H1 (cell line): Measurements from ENCODE around the gene AKAP4. TPM values are rescaled to one million over a fixed set of nuclear protein-coding genes. Genes with fewer than 3 reads are reported as not detected.

Experiments
- BRCA1 ChIP-seq: IDR thresholded peaks from 2 replicates; pipeline ENCODE4 v1.6.1; 2012; ENCODE audit warnings: low read depth, low read length, improper control_type of control experiment
- EZH2 ChIP-seq: fragments of 200-600 bp; sonication (generic); IDR thresholded peaks from 2 replicates; pipeline ENCODE4 v1.7.1; 2012; ENCODE audit warnings: low read depth, mild to moderate bottlenecking, moderate library complexity, low read length, inconsistent platforms; ENCODE audit not compliant: severe bottlenecking
- GTF2F1 ChIP-seq: IDR thresholded peaks from 2 replicates; pipeline ENCODE4 v1.6.1; 2012; ENCODE audit warnings: low read depth, low read length, improper control_type of control experiment, borderline replicate concordance
- RBBP5 ChIP-seq: IDR thresholded peaks from 2 replicates; pipeline ENCODE4 v1.7.1; 2012; ENCODE audit warnings: low read depth, mild to moderate bottlenecking, inconsistent platforms, low read length, moderate library complexity, borderline replicate concordance
- TBP ChIP-seq: IDR thresholded peaks from 2 replicates; pipeline ENCODE4 v1.6.1; 2011; ENCODE audit warnings: low read depth, low read length, improper control_type of control experiment
- polyA plus RNA-seq, 7 experiments: library from polyadenylated mRNA; depleted of rRNA in 3 of 7; stranded (reverse) in 5 of 7; unstranded in 2 of 7; fragments of >200 nt in 5 of 7; fragments of 200-250 nt in 2 of 7; gene quantifications; 1 replicate in 5 of 7; 2 replicates in 1 of 7; 4 replicates in 1 of 7; pipeline versions ENCODE4 v1.2.1 to v1.2.3, GENCODE V29; 2011 to 2013; ENCODE audit warnings: missing spikeins in 2 of 7, mixed read lengths in 2 of 7
- total RNA-seq: library from RNA; stranded (reverse); fragmentation: NEBNext Ultra II Directional; extraction: Animal tissue kit (Norgen Biotek cat#: 25700); gene quantifications from 2 replicates; pipeline ENCODE4 v1.2.1, GENCODE V29; 2021
- TF ChIP-seq, protein P1 (sequence below): fragments of 300-600 bp; sonication (generic); IDR thresholded peaks from 2 replicates; pipeline ENCODE4 v1.7.1; 2012; ENCODE audit warnings: low read length, moderate library complexity, mild to moderate bottlenecking, inconsistent platforms; ENCODE audit not compliant: insufficient replicate concordance
- TF ChIP-seq, protein P2 (sequence below): IDR thresholded peaks from 2 replicates; pipeline ENCODE4 v1.6.1; 2012; ENCODE audit warnings: low read length, inconsistent platforms
- TF ChIP-seq, protein P3 (sequence below): IDR thresholded peaks from 2 replicates; pipeline ENCODE4 v1.6.1; 2012; ENCODE audit warnings: inconsistent platforms
- TF ChIP-seq, protein P4 (sequence below): IDR thresholded peaks from 2 replicates; pipeline ENCODE4 v1.6.1; 2011; ENCODE audit warnings: low read depth, mild to moderate bottlenecking, low read length; ENCODE audit not compliant: insufficient read depth

Gene AKAP4
- total and polyA plus RNA-seq, 2 of the 8 experiments (the other 6 are each of a cell fraction or from before 2014, with no cell fraction given): not detected

DNA sequence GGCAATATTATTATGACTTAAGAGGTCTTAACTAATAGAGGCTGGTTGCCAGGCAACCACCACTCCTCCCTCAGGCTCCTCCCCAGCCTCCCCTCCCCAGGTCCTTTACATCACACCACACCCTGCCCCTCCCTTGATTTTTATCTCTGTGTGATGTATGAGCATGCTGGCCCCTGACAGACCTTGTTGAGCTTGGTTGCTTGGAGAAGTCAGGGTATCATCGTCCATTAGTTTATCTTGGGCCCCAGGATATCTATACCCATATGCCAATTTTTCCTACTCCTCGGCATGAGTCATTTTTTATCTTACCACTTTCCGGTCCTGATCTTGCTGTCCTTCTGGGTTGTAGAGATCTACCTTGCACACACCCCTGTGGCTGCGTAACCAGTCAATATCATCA is 2.5 kb downstream of the AKAP4 start (continued):
- TF ChIP-seq, protein P1, sequence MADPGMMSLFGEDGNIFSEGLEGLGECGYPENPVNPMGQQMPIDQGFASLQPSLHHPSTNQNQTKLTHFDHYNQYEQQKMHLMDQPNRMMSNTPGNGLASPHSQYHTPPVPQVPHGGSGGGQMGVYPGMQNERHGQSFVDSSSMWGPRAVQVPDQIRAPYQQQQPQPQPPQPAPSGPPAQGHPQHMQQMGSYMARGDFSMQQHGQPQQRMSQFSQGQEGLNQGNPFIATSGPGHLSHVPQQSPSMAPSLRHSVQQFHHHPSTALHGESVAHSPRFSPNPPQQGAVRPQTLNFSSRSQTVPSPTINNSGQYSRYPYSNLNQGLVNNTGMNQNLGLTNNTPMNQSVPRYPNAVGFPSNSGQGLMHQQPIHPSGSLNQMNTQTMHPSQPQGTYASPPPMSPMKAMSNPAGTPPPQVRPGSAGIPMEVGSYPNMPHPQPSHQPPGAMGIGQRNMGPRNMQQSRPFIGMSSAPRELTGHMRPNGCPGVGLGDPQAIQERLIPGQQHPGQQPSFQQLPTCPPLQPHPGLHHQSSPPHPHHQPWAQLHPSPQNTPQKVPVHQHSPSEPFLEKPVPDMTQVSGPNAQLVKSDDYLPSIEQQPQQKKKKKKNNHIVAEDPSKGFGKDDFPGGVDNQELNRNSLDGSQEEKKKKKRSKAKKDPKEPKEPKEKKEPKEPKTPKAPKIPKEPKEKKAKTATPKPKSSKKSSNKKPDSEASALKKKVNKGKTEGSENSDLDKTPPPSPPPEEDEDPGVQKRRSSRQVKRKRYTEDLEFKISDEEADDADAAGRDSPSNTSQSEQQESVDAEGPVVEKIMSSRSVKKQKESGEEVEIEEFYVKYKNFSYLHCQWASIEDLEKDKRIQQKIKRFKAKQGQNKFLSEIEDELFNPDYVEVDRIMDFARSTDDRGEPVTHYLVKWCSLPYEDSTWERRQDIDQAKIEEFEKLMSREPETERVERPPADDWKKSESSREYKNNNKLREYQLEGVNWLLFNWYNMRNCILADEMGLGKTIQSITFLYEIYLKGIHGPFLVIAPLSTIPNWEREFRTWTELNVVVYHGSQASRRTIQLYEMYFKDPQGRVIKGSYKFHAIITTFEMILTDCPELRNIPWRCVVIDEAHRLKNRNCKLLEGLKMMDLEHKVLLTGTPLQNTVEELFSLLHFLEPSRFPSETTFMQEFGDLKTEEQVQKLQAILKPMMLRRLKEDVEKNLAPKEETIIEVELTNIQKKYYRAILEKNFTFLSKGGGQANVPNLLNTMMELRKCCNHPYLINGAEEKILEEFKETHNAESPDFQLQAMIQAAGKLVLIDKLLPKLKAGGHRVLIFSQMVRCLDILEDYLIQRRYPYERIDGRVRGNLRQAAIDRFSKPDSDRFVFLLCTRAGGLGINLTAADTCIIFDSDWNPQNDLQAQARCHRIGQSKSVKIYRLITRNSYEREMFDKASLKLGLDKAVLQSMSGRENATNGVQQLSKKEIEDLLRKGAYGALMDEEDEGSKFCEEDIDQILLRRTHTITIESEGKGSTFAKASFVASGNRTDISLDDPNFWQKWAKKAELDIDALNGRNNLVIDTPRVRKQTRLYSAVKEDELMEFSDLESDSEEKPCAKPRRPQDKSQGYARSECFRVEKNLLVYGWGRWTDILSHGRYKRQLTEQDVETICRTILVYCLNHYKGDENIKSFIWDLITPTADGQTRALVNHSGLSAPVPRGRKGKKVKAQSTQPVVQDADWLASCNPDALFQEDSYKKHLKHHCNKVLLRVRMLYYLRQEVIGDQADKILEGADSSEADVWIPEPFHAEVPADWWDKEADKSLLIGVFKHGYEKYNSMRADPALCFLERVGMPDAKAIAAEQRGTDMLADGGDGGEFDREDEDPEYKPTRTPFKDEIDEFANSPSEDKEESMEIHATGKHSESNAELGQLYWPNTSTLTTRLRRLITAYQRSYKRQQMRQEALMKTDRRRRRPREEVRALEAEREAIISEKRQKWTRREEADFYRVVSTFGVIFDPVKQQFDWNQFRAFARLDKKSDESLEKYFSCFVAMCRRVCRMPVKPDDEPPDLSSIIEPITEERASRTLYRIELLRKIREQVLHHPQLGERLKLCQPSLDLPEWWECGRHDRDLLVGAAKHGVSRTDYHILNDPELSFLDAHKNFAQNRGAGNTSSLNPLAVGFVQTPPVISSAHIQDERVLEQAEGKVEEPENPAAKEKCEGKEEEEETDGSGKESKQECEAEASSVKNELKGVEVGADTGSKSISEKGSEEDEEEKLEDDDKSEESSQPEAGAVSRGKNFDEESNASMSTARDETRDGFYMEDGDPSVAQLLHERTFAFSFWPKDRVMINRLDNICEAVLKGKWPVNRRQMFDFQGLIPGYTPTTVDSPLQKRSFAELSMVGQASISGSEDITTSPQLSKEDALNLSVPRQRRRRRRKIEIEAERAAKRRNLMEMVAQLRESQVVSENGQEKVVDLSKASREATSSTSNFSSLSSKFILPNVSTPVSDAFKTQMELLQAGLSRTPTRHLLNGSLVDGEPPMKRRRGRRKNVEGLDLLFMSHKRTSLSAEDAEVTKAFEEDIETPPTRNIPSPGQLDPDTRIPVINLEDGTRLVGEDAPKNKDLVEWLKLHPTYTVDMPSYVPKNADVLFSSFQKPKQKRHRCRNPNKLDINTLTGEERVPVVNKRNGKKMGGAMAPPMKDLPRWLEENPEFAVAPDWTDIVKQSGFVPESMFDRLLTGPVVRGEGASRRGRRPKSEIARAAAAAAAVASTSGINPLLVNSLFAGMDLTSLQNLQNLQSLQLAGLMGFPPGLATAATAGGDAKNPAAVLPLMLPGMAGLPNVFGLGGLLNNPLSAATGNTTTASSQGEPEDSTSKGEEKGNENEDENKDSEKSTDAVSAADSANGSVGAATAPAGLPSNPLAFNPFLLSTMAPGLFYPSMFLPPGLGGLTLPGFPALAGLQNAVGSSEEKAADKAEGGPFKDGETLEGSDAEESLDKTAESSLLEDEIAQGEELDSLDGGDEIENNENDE: no peak
- TF ChIP-seq GTF2F1 (no peak), RBBP5 (no peak), EZH2 (no peak), TBP (no peak), BRCA1 (no peak)
- TF ChIP-seq, protein P2, sequence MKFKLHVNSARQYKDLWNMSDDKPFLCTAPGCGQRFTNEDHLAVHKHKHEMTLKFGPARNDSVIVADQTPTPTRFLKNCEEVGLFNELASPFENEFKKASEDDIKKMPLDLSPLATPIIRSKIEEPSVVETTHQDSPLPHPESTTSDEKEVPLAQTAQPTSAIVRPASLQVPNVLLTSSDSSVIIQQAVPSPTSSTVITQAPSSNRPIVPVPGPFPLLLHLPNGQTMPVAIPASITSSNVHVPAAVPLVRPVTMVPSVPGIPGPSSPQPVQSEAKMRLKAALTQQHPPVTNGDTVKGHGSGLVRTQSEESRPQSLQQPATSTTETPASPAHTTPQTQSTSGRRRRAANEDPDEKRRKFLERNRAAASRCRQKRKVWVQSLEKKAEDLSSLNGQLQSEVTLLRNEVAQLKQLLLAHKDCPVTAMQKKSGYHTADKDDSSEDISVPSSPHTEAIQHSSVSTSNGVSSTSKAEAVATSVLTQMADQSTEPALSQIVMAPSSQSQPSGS: no peak
- TF ChIP-seq, protein P3, sequence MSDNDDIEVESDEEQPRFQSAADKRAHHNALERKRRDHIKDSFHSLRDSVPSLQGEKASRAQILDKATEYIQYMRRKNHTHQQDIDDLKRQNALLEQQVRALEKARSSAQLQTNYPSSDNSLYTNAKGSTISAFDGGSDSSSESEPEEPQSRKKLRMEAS: no peak
- TF ChIP-seq, protein P4, sequence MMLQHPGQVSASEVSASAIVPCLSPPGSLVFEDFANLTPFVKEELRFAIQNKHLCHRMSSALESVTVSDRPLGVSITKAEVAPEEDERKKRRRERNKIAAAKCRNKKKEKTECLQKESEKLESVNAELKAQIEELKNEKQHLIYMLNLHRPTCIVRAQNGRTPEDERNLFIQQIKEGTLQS: no peak
